GM19452 (cell line): ENCODE data around the gene DEPDC1B.
"Not testable (repeated sequence)": the region's sequence is repeated elsewhere in the genome, so short reads cannot be mapped to it uniquely, and the experiment has no call there.

ENCODE experiments used
- ATAC-seq: cut with Tn5 transposase; IDR thresholded peaks from one replicate; pipeline ENCODE4 v1.9.1; 2021; ENCODE audit not compliant: unreplicated experiment

DEPDC1B gene

GRCh38 chr5:60699609-60700415 lies at the start of gene DEPDC1B:
TSS of gene DEPDC1B (minus strand) at chr5:60700166. CDS start at chr5:60700093, 73 bp downstream.
- peak; percentile 96 for ATAC-seq

- ATAC-seq = no peak
Observed at GRCh38 chr5:60744682-60745081, 44.7 kb upstream of the DEPDC1B start.

- ATAC-seq = no peak
Observed at GRCh38 chr5:60743511-60744314, 43.7 kb upstream of the DEPDC1B start.

GRCh38 chr5:60740322-60740721 lies 40.4 kb upstream of the DEPDC1B start:
- ATAC-seq = no peak

GRCh38 chr5:60738933-60739332 lies 39.0 kb upstream of the DEPDC1B start:
- no peak for ATAC-seq

GRCh38 chr5:60738461-60738860 lies 38.5 kb upstream of the DEPDC1B start:
- no peak for ATAC-seq

- not testable (repeated sequence) for ATAC-seq
Observed at GRCh38 chr5:60730858-60731257, 30.9 kb upstream of the DEPDC1B start.

GRCh38 chr5:60727033-60727679 lies 27.2 kb upstream of the DEPDC1B start:
- no peak for ATAC-seq

GRCh38 chr5:60724126-60724525 lies 24.2 kb upstream of the DEPDC1B start:
- ATAC-seq = no peak

GRCh38 chr5:60722416-60722815 lies 22.4 kb upstream of the DEPDC1B start:
- no peak for ATAC-seq

GRCh38 chr5:60719329-60719728 lies 19.4 kb upstream of the DEPDC1B start:
- ATAC-seq = no peak

- ATAC-seq = no peak
Observed at GRCh38 chr5:60718166-60718892, 18.4 kb upstream of the DEPDC1B start.

GRCh38 chr5:60715201-60715928 lies 15.4 kb upstream of the DEPDC1B start:
- ATAC-seq = not testable (repeated sequence)

GRCh38 chr5:60712950-60713349 lies 13.0 kb upstream of the DEPDC1B start:
- ATAC-seq = no peak

GRCh38 chr5:60711892-60712291 lies 11.9 kb upstream of the DEPDC1B start:
- not testable (repeated sequence) for ATAC-seq

- ATAC-seq = no peak
Observed at GRCh38 chr5:60710362-60710761, 10.4 kb upstream of the DEPDC1B start.

GRCh38 chr5:60705144-60705543 lies 5.2 kb upstream of the DEPDC1B start:
- no peak for ATAC-seq

GRCh38 chr5:60703944-60704343 lies 4.0 kb upstream of the DEPDC1B start:
- no peak for ATAC-seq

- no peak for ATAC-seq
Observed at GRCh38 chr5:60701321-60701968, 1.5 kb upstream of the DEPDC1B start.

GRCh38 chr5:60700416-60700757 lies 421 bp upstream of the DEPDC1B start:
- ATAC-seq = peak; percentile 28
